HepG2 (cell line): ENCODE results near the gene PPM1H. TPM values are rescaled to one million over a fixed set of nuclear protein-coding genes. Genes with fewer than 3 reads are reported as not detected.

Experiments used
- ARNTL ChIP-seq: sonication (generic); formaldehyde crosslinking; IDR thresholded peaks from 2 replicates; pipeline ENCODE4 v1.4.0; 2020; ENCODE audit warnings: mild to moderate bottlenecking, missing genetic modification reagents
- CBX5 ChIP-seq: sonication (generic); formaldehyde crosslinking; IDR thresholded peaks from 2 replicates; pipeline ENCODE4 v1.4.0; 2020; ENCODE audit warnings: missing genetic modification reagents, borderline replicate concordance
- CCDC6 ChIP-seq: sonication (generic); formaldehyde crosslinking; IDR thresholded peaks from 2 replicates; pipeline ENCODE4 v1.8.1; 2022; ENCODE audit warnings: mild to moderate bottlenecking, missing genetic modification reagents, moderate library complexity
- CSRNP1 ChIP-seq: sonication (generic); formaldehyde crosslinking; IDR thresholded peaks from 2 replicates; pipeline ENCODE4 v1.8.1; 2023; ENCODE audit warnings: mild to moderate bottlenecking, missing genetic modification reagents
- ELF1 ChIP-seq: sonication (generic); formaldehyde crosslinking; IDR thresholded peaks from 2 replicates; pipeline ENCODE4 v1.4.0; 2020; ENCODE audit warnings: missing genetic modification reagents
- FOXO4 ChIP-seq: sonication (generic); formaldehyde crosslinking; conservative IDR thresholded peaks from 2 replicates; pipeline ENCODE4 v1.8.1; 2023; ENCODE audit warnings: missing genetic modification reagents
- KLF15 ChIP-seq: sonication (generic); formaldehyde crosslinking; IDR thresholded peaks from 2 replicates; pipeline ENCODE4 v1.8.1; 2023; ENCODE audit warnings: borderline replicate concordance, mild to moderate bottlenecking, inconsistent platforms, missing genetic modification reagents, mixed read lengths
- MLXIP ChIP-seq: sonication (generic); formaldehyde crosslinking; IDR thresholded peaks from 2 replicates; pipeline ENCODE4 v1.9.0; 2021; ENCODE audit warnings: missing genetic modification reagents, borderline replicate concordance
- NFYB ChIP-seq: sonication (generic); formaldehyde crosslinking; IDR thresholded peaks from 2 replicates; pipeline ENCODE4 v1.4.0; 2020; ENCODE audit warnings: missing genetic modification reagents
- POLR2AphosphoS2 ChIP-seq: IDR thresholded peaks from 2 replicates; pipeline ENCODE4 v1.6.1; 2011; ENCODE audit warnings: low read depth, low read length, improper control_type of control experiment
- SATB2 ChIP-seq: sonication (generic); formaldehyde crosslinking; IDR thresholded peaks from 2 replicates; pipeline ENCODE4 v1.5.0; 2020; ENCODE audit warnings: missing genetic modification reagents
- TSC22D2 ChIP-seq: sonication (generic); formaldehyde crosslinking; IDR thresholded peaks from 2 replicates; pipeline ENCODE4 v1.5.1; 2020; ENCODE audit warnings: missing genetic modification reagents, mild to moderate bottlenecking, borderline replicate concordance
- UBTF ChIP-seq: sonication (generic); formaldehyde crosslinking; IDR thresholded peaks from 2 replicates; pipeline ENCODE4 v1.4.0; 2020; ENCODE audit warnings: mild to moderate bottlenecking, missing genetic modification reagents
- YEATS4 ChIP-seq: sonication (generic); formaldehyde crosslinking; IDR thresholded peaks from 2 replicates; pipeline ENCODE4 v1.4.0; 2020; ENCODE audit warnings: missing genetic modification reagents, borderline replicate concordance
- ZBTB2 ChIP-seq: sonication (generic); formaldehyde crosslinking; IDR thresholded peaks from 2 replicates; pipeline ENCODE4 v1.8.0; 2022; ENCODE audit warnings: low read depth, missing genetic modification reagents
- ZMYM4 ChIP-seq: sonication (generic); formaldehyde crosslinking; IDR thresholded peaks from 2 replicates; pipeline ENCODE4 v1.8.1; 2023; ENCODE audit warnings: mild to moderate bottlenecking, missing genetic modification reagents
- ZNF20 ChIP-seq: sonication (generic); formaldehyde crosslinking; IDR thresholded peaks from 2 replicates; pipeline ENCODE4 v1.4.0; 2020; ENCODE audit warnings: mild to moderate bottlenecking, moderate library complexity, missing genetic modification reagents
- ZNF577 ChIP-seq: sonication (generic); formaldehyde crosslinking; IDR thresholded peaks from 2 replicates; pipeline ENCODE4 v1.4.0; 2020; ENCODE audit warnings: mild to moderate bottlenecking, low read depth, missing genetic modification reagents, borderline replicate concordance
- polyA plus RNA-seq, 8 experiments: library from polyadenylated mRNA; depleted of rRNA in 3 of 8; stranded (reverse) in 7 of 8; unstranded in 1 of 8; fragments of >200 nt; fragmentation: Illumina TruSeq in 4 of 8; extraction: Trizol in 4 of 8; gene quantifications; 2 replicates each; pipeline versions ENCODE4 v1.2.1 to v1.2.3, GENCODE V29; 2011 to 2016; ENCODE audit warnings: low read depth in 4 of 8, missing spikeins in 1 of 8, mixed read lengths in 1 of 8; ENCODE audit not compliant: insufficient read depth in 1 of 8
- total RNA-seq, 5 experiments: library from RNA; depleted of rRNA; stranded (reverse); fragments of >200 nt; fragmentation: Illumina TruSeq; extraction: Trizol; gene quantifications; 2 replicates each; pipeline ENCODE4 v1.2.3, GENCODE V29; 2016; ENCODE audit warnings: low read depth in 1 of 5

PPM1H gene
- total and polyA plus RNA-seq, 2 of the 13 experiments (the other 11 are each of a cell fraction or from before 2014, with no cell fraction given): 29.1 to 38.1 TPM

GRCh38 chr12:62899568-62900390, 35.2 kb downstream of the PPM1H start (continued):
- no peak for TF ChIP-seq ELF1 (CRISPR knock-in tag)
- no peak for TF ChIP-seq UBTF
- 0 out of 2 replicates have a peak, but pooled peaks have one; percentile 28 for TF ChIP-seq YEATS4 (CRISPR knock-in tag)
- TF ChIP-seq MLXIP (CRISPR knock-in tag): no peak
- TF ChIP-seq ZNF577 (CRISPR knock-in tag): no peak
- no peak for TF ChIP-seq ZNF20 (CRISPR knock-in tag)
- TF ChIP-seq SATB2: no peak
- TF ChIP-seq ZBTB2 (CRISPR knock-in tag): no peak
- 0 out of 2 replicates have a peak, but pooled peaks have one; percentile 27 for TF ChIP-seq ZMYM4 (CRISPR knock-in tag)
- no peak for TF ChIP-seq KLF15
- TF ChIP-seq CSRNP1 (CRISPR knock-in tag): no peak
- TF ChIP-seq FOXO4 (CRISPR knock-in tag): 0 out of 2 replicates have a peak, but pooled peaks have one; percentile 33
- no peak for TF ChIP-seq POLR2AphosphoS2
- TF ChIP-seq TSC22D2 (CRISPR knock-in tag): 0 out of 2 replicates have a peak, but pooled peaks have one; percentile 13
- TF ChIP-seq CCDC6 (CRISPR knock-in tag): no peak
- TF ChIP-seq ARNTL (CRISPR knock-in tag): no peak
- TF ChIP-seq NFYB: no peak
- TF ChIP-seq CBX5 (CRISPR knock-in tag): 0 out of 2 replicates have a peak, but pooled peaks have one; percentile 30
